H9 (cell line): ENCODE data around the gene MYCN. TPM values are rescaled to one million over a fixed set of nuclear protein-coding genes. Genes with fewer than 3 reads are reported as not detected.
A peak's percentile ranks its signal among the peaks of the same experiment; 100 is the strongest.

Experiments used
- DNase-seq: peaks from one replicate; pipeline ENCODE4 v3.0.0-alpha.2; 2017
- H2AFZ ChIP-seq: one replicate; pipeline ENCODE4 v1.6.1; 2013; ENCODE audit warnings: mild to moderate bottlenecking, low read length, control low read depth, moderate library complexity
- H2AK5ac ChIP-seq: 2 replicates; pipeline ENCODE4 v1.6.1; 2013; ENCODE audit warnings: low read length, control low read depth, mixed read lengths; ENCODE audit not compliant: insufficient read length
- H2BK120ac ChIP-seq: one replicate; pipeline ENCODE4 v1.6.1; 2013; ENCODE audit warnings: low read depth, mild to moderate bottlenecking, low read length, control low read depth, inconsistent platforms; ENCODE audit not compliant: poor library complexity, severe bottlenecking
- H2BK12ac ChIP-seq: 2 replicates; pipeline ENCODE4 v1.6.1; 2013; ENCODE audit warnings: low read length, control low read depth, mixed read lengths, low read depth; ENCODE audit not compliant: insufficient read length
- H2BK15ac ChIP-seq: 2 replicates; pipeline ENCODE4 v1.6.1; 2013; ENCODE audit warnings: low read depth, low read length, control low read depth
- H2BK20ac ChIP-seq: one replicate; pipeline ENCODE4 v1.6.1; 2013; ENCODE audit warnings: low read depth, mild to moderate bottlenecking, low read length, control low read depth, inconsistent platforms; ENCODE audit not compliant: poor library complexity, severe bottlenecking
- H2BK5ac ChIP-seq: 2 replicates; pipeline ENCODE4 v1.6.1; 2013; ENCODE audit warnings: low read length, control low read depth, mixed read lengths; ENCODE audit not compliant: insufficient read length
- H3K14ac ChIP-seq: 2 replicates; pipeline ENCODE4 v1.6.1; 2013; ENCODE audit warnings: low read length, control low read depth; ENCODE audit not compliant: insufficient read depth
- H3K18ac ChIP-seq: 2 replicates; pipeline ENCODE4 v1.6.1; 2013; ENCODE audit warnings: low read depth, mild to moderate bottlenecking, mixed read lengths, low read length, control low read depth; ENCODE audit not compliant: insufficient read length
- H3K23ac ChIP-seq: 2 replicates; pipeline ENCODE4 v1.6.1; 2013; ENCODE audit warnings: low read length, control low read depth, mixed read lengths, low read depth; ENCODE audit not compliant: insufficient read length
- H3K23me2 ChIP-seq: 2 replicates; pipeline ENCODE4 v1.6.1; 2013; ENCODE audit warnings: low read depth, mild to moderate bottlenecking, mixed read lengths, low read length, control low read depth; ENCODE audit not compliant: insufficient read length, poor library complexity, severe bottlenecking
- H3K27ac ChIP-seq: 2 replicates; pipeline ENCODE4 v1.5.1; 2013; ENCODE audit warnings: low read length, control low read depth, mixed read lengths, low read depth; ENCODE audit not compliant: insufficient read length
- H3K27me3 ChIP-seq: 2 replicates; pipeline ENCODE4 v1.6.1; 2013; ENCODE audit warnings: low read length, control low read depth, inconsistent platforms; ENCODE audit not compliant: insufficient read depth
- H3K4ac ChIP-seq: 2 replicates; pipeline ENCODE4 v1.6.1; 2013; ENCODE audit warnings: low read depth, mild to moderate bottlenecking, control low read depth, inconsistent platforms, low read length, moderate library complexity
- H3K4me1 ChIP-seq: 2 replicates; pipeline ENCODE4 v1.6.1; 2013; ENCODE audit warnings: low read length, control low read depth, inconsistent platforms; ENCODE audit not compliant: insufficient read depth
- H3K4me2 ChIP-seq: 2 replicates; pipeline ENCODE4 v1.6.1; 2013; ENCODE audit warnings: low read length, control low read depth, mixed read lengths; ENCODE audit not compliant: insufficient read length, insufficient read depth
- H3K56ac ChIP-seq: 2 replicates; pipeline ENCODE4 v1.6.1; 2013; ENCODE audit warnings: low read depth, mild to moderate bottlenecking, mixed read lengths, low read length, control low read depth; ENCODE audit not compliant: insufficient read length
- H3K79me1 ChIP-seq: 2 replicates; pipeline ENCODE4 v1.6.1; 2013; ENCODE audit warnings: low read depth, mild to moderate bottlenecking, moderate library complexity, low read length, control low read depth, inconsistent platforms; ENCODE audit not compliant: insufficient read depth, poor library complexity, severe bottlenecking
- H3K79me2 ChIP-seq: 2 replicates; pipeline ENCODE4 v1.6.1; 2013; ENCODE audit warnings: low read length, control low read depth, inconsistent platforms; ENCODE audit not compliant: insufficient read depth
- H3K9ac ChIP-seq: 2 replicates; pipeline ENCODE4 v1.6.1; 2013; ENCODE audit warnings: low read length, control low read depth, mixed read lengths; ENCODE audit not compliant: insufficient read length; ENCODE audit errors: extremely low read depth
- H3K9me3 ChIP-seq: one replicate; pipeline ENCODE4 v1.6.1; 2013; ENCODE audit warnings: low read depth, low read length, inconsistent platforms; ENCODE audit not compliant: control insufficient read depth
- H3T11ph ChIP-seq: one replicate; pipeline ENCODE4 v1.6.1; 2013; ENCODE audit warnings: mild to moderate bottlenecking, low read length, control low read depth, inconsistent platforms
- H4K20me1 ChIP-seq: one replicate; pipeline ENCODE4 v1.6.1; 2013; ENCODE audit not compliant: control insufficient read depth, insufficient read length, insufficient read depth
- H4K5ac ChIP-seq: 2 replicates; pipeline ENCODE4 v1.6.1; 2013; ENCODE audit warnings: low read depth, mild to moderate bottlenecking, mixed read lengths, low read length, control low read depth; ENCODE audit not compliant: insufficient read length
- H4K8ac ChIP-seq: replicated peaks from 2 replicates; pipeline ENCODE4 v1.6.1; 2013; ENCODE audit warnings: low read length, control low read depth, mixed read lengths, low read depth; ENCODE audit not compliant: insufficient read length
- H4K91ac ChIP-seq: 2 replicates; pipeline ENCODE4 v1.6.1; 2013; ENCODE audit warnings: low read depth, mild to moderate bottlenecking, moderate library complexity, mixed read lengths, low read length, control low read depth; ENCODE audit not compliant: insufficient read length
- H3K27ac Mint-ChIP-seq, 3 experiments: 2 replicates in 2 of 3; 3 replicates in 1 of 3; pipeline ENCODE4 v1.8.0; 2020 to 2021; ENCODE audit warnings: mixed read lengths in 3 of 3, mild to moderate bottlenecking in 1 of 3, moderate library complexity in 1 of 3
- H3K27me3 Mint-ChIP-seq: 2 replicates; pipeline ENCODE4 v1.8.0; 2021; ENCODE audit warnings: low read depth, mild to moderate bottlenecking, moderate library complexity, mixed read lengths
- H3K36me3 Mint-ChIP-seq, 3 experiments: 2 replicates in 2 of 3; 3 replicates in 1 of 3; pipeline ENCODE4 v1.8.0; 2020 to 2021; ENCODE audit warnings: low read depth in 3 of 3, mixed read lengths in 3 of 3; ENCODE audit not compliant: insufficient read depth in 1 of 3
- H3K4me1 Mint-ChIP-seq, 2 experiments: 2 replicates each; pipeline ENCODE4 v1.8.0; 2020; ENCODE audit warnings: mixed read lengths in 2 of 2
- H3K4me3 Mint-ChIP-seq, 2 experiments: 2 replicates in 1 of 2; 3 replicates in 1 of 2; pipeline ENCODE4 v1.8.0; 2020 to 2021; ENCODE audit warnings: mild to moderate bottlenecking in 2 of 2, mixed read lengths in 2 of 2, moderate library complexity in 1 of 2
- H3K9me3 Mint-ChIP-seq, 2 experiments: 2 replicates in 1 of 2; 3 replicates in 1 of 2; pipeline ENCODE4 v1.8.0; 2020; ENCODE audit warnings: mild to moderate bottlenecking in 2 of 2, mixed read lengths in 2 of 2, moderate library complexity in 1 of 2
- WGBS: extraction: QIAGEN DNeasy Blood & Tissue Kit; methylation state at CpG from one replicate; pipeline ENCODE4 v1.1.7; 2013; ENCODE audit warnings: missing lambda C conversion rate, low lambda C conversion rate, mixed read lengths; ENCODE audit not compliant: insufficient read length; ENCODE audit errors: extremely low coverage; 5-methylcytosine and 5-hydroxymethylcytosine counted together
- total RNA-seq: library from RNA; stranded (reverse); gene quantifications from 2 replicates; pipeline ENCODE4 v1.2.1, GENCODE V29; 2021
- TF ChIP-seq, protein P1 (sequence below): fragments of 200-600 bp; sonication (generic); conservative IDR thresholded peaks from 3 replicates; pipeline ENCODE4 v1.8.0; 2021; ENCODE audit warnings: antibody characterized with exemption, mild to moderate bottlenecking

Gene MYCN
- total RNA-seq, 1 experiment from 2014 or later, result 100.0 TPM

DNA sequence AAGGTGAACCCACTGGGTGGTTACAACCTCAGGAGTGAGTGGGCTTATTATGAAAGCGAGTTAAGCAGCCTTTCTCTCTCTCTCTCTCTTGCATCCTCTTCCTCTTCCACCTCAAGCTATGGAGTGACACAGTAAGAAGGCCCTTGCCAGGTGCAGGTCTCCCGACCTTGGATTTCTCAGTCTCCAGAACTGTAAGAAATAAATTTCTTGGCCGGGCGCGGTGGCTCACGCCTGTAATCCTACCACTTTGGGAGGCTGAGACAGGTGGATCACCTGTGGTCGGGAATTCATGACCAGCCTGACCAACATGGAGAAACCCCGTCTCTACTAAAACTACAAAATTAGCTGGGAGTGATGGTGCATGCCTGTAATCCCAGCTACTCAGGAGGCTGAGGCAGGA, 14.4 kb downstream of the MYCN start:
- H2AK5ac ChIP-seq, result no peak overlapping the region
- peaks cover 50 to 51% of the 10 kb centered on the region in 2 experiments for H3K4me1 Mint-ChIP-seq
- no peaks in the 10 kb centered on the region for H3K27me3 Mint-ChIP-seq
- no peak for DNase-seq
- no peaks in the 10 kb centered on the region for H3K23me2 ChIP-seq
- no peaks in the 10 kb centered on the region for H4K20me1 ChIP-seq
- H3K9me3 ChIP-seq, result no peaks in the 10 kb centered on the region
- H3K9me3 Mint-ChIP-seq, result no peaks in the 10 kb centered on the region
- no peak overlapping the region for H2BK120ac ChIP-seq
- peaks cover 8% of the 10 kb centered on the region; the same call in 1 of the 2 replicates for H3K4me1 ChIP-seq
- H3K79me1 ChIP-seq, result no peaks in the 10 kb centered on the region
- no peak overlapping the region for H2AFZ ChIP-seq
- H4K8ac ChIP-seq, result no peak overlapping the region
- H3K56ac ChIP-seq, result no peak overlapping the region
- no peak overlapping the region for H2BK12ac ChIP-seq
- H3K27ac ChIP-seq, result no peak overlapping the region
- no peaks in the 10 kb centered on the region for H3K79me2 ChIP-seq
- no peak overlapping the region for H2BK15ac ChIP-seq
- H3K27me3 ChIP-seq, result no peaks in the 10 kb centered on the region
- no peaks in the 10 kb centered on the region; a peak in 1 of 7 replicates for H3K36me3 Mint-ChIP-seq
- TF ChIP-seq, protein P1, sequence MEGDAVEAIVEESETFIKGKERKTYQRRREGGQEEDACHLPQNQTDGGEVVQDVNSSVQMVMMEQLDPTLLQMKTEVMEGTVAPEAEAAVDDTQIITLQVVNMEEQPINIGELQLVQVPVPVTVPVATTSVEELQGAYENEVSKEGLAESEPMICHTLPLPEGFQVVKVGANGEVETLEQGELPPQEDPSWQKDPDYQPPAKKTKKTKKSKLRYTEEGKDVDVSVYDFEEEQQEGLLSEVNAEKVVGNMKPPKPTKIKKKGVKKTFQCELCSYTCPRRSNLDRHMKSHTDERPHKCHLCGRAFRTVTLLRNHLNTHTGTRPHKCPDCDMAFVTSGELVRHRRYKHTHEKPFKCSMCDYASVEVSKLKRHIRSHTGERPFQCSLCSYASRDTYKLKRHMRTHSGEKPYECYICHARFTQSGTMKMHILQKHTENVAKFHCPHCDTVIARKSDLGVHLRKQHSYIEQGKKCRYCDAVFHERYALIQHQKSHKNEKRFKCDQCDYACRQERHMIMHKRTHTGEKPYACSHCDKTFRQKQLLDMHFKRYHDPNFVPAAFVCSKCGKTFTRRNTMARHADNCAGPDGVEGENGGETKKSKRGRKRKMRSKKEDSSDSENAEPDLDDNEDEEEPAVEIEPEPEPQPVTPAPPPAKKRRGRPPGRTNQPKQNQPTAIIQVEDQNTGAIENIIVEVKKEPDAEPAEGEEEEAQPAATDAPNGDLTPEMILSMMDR, result no peak
- H3K18ac ChIP-seq, result no peak overlapping the region
- no peak overlapping the region for H4K91ac ChIP-seq
- no peak overlapping the region for H3T11ph ChIP-seq
- no peak overlapping the region for H2BK5ac ChIP-seq
- no peak overlapping the region for H3K4me2 ChIP-seq
- H3K4ac ChIP-seq, result no peak overlapping the region
- H3K23ac ChIP-seq, result no peak overlapping the region
- H3K14ac ChIP-seq, result no peak overlapping the region
- H3K27ac Mint-ChIP-seq, result peak overlapping the region in 1 of 3 experiments; percentile 9; a peak in 1 of 7 replicates
- H4K5ac ChIP-seq, result no peak overlapping the region
- H3K9ac ChIP-seq, result no peak overlapping the region
- no CpG with 5 or more reads among the region's 8 CpGs for WGBS
- no peak overlapping the region for H3K4me3 Mint-ChIP-seq
- no peak overlapping the region for H2BK20ac ChIP-seq
